GM21381 (cell line): ENCODE results near the gene TRAPPC5.

Experiments
- ATAC-seq: cut with Tn5 transposase; IDR thresholded peaks from one replicate; pipeline ENCODE4 v1.9.1; 2021; ENCODE audit warnings: mild to moderate bottlenecking, moderate library complexity; ENCODE audit not compliant: unreplicated experiment

Gene TRAPPC5

GRCh38 chr19:7729831-7730285 lies 49.2 kb downstream of the TRAPPC5 start:
- ATAC-seq, result no peak

GRCh38 chr19:7730286-7731217 lies 49.9 kb downstream of the TRAPPC5 start:
- ATAC-seq, result no peak

GRCh38 chr19:7731218-7731595 lies 50.6 kb downstream of the TRAPPC5 start:
- no peak for ATAC-seq

- no peak for ATAC-seq
Measured at GRCh38 chr19:7731615-7732014, 51.0 kb downstream of the TRAPPC5 start.

- no peak for ATAC-seq
Measured at GRCh38 chr19:7732045-7732444, 51.4 kb downstream of the TRAPPC5 start, which contains the start of gene CLEC4G. CLEC4G (minus strand) TSS chr19:7732110; CDS start chr19:7732102, 8 bp downstream.

GRCh38 chr19:7733376-7733775 lies 52.7 kb downstream of the TRAPPC5 start:
- ATAC-seq, result no peak

GRCh38 chr19:7734220-7735203 lies 53.9 kb downstream of the TRAPPC5 start:
- ATAC-seq, result no peak

- no peak for ATAC-seq
Measured at GRCh38 chr19:7736148-7736547, 55.5 kb downstream of the TRAPPC5 start.

- no peak for ATAC-seq
Measured at GRCh38 chr19:7737215-7737614, 56.6 kb downstream of the TRAPPC5 start.
